ENCODE results near the gene BMX. TPM values are rescaled to one million over a fixed set of nuclear protein-coding genes. Genes with fewer than 3 reads are reported as not detected.

Gene BMX
- total and polyA plus RNA-seq, 10 of the 15 experiments (the other 5 are each of a cell fraction or from before 2014, with no cell fraction given): not detected

DNA sequence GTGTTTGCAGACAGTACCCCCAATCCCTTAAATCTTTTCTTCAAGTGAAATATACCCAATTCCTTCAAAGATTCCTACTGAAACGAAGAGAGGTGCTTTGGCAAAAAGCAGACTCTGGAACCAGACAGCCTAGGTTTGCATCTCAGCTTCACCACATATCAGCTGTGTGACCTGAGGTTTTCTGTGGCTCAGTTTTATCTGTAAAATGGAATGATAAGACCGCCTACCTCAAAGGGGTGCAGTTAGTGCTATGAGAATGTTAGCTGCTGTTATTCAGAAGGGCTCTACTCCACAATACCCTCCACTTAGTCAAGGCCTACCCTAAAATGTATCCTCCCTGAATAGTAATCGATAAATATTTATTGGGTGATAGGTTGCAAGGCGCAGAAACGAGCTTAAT lies 8.1 kb upstream of the BMX start:
- no peaks in the 10 kb centered on the region for H3K79me2 ChIP-seq (ENCODE audit: control insufficient read depth, insufficient read depth, low read length)
- no TSS peak for BruUV-seq (replicated peaks)
- no peak; the same call in 2 of the 3 replicates for ATAC-seq
- H3K4me2 ChIP-seq (ENCODE audit: control insufficient read depth, insufficient read depth): peak overlapping the region; percentile 66
- ChIA-PET RAD21 (ENCODE audit: unreplicated experiment) (interaction anchor here (1.0 to 1.9 kb wide), 3 partner anchors 11 to 22 kb away, joined by 3 to 10 read pairs (median 7); no protein-coding TSS in a partner anchor), SMC1A (ENCODE audit: uncharacterized antibody, unreplicated experiment) (interaction anchor here (1.7 to 4.4 kb wide), 3 partner anchors 18 to 25 kb away, joined by 7 to 12 read pairs (median 7); no protein-coding TSS in a partner anchor), CTCF (interaction anchor here (0.8 to 2.3 kb wide), 9 partner anchors 11 to 231 kb away, joined by 3 to 13 read pairs (median 4); no protein-coding TSS in a partner anchor), POLR2A (interaction anchor here (1.5 kb wide), 1 partner anchor 11 kb away, joined by 3 read pairs; no protein-coding TSS in a partner anchor)
- peak overlapping the region; percentile 80 for H2AFZ ChIP-seq (ENCODE audit: control insufficient read depth, low read depth, low read length)
- FAIRE-seq: no peak
- H3K9ac ChIP-seq (ENCODE audit: control insufficient read depth, insufficient read depth, low read length): peak overlapping the region; percentile 65; the same call in 1 of the 2 replicates
- TF ChIP-seq ZBED1 (IDR thresholded peaks at IDR 0.05; ENCODE audit: borderline replicate concordance) (no peak), CEBPB (IDR thresholded peaks at IDR 0.05; ENCODE audit: borderline replicate concordance in 1 of 2, low read depth in 2 of 2, low read length in 2 of 2) (no peak), SMC3 (IDR thresholded peaks at IDR 0.05; ENCODE audit: borderline replicate concordance, low read length) (no peak), POU2F2 (IDR thresholded peaks at IDR 0.05; ENCODE audit: borderline replicate concordance, low read depth, low read length) (no peak), JUND (IDR thresholded peaks at IDR 0.05; ENCODE audit: low read depth, low read length) (no peak), SP1 (IDR thresholded peaks at IDR 0.05; ENCODE audit: low read depth, low read length) (no peak), CREB1 (IDR thresholded peaks at IDR 0.05; ENCODE audit: low read depth) (no peak), EGR1 (IDR thresholded peaks at IDR 0.05; ENCODE audit: borderline replicate concordance in 1 of 2, low read depth in 2 of 2, low read length in 2 of 2) (no peak), E2F4 (IDR thresholded peaks at IDR 0.05; ENCODE audit: low read depth, low read length) (no peak), ESRRA (IDR thresholded peaks at IDR 0.05; ENCODE audit: low read length) (no peak), RB1 (IDR thresholded peaks at IDR 0.05; ENCODE audit: borderline replicate concordance) (no peak), PAX8 (IDR thresholded peaks at IDR 0.05) (no peak), CHD2 (IDR thresholded peaks at IDR 0.05; ENCODE audit: borderline replicate concordance, low read depth, low read length) (no peak), NKRF (conservative IDR thresholded peaks at IDR 0.05) (no peak), GATAD2B (conservative IDR thresholded peaks at IDR 0.05; ENCODE audit: low read depth) (no peak), ETV6 (conservative IDR thresholded peaks at IDR 0.05 in 1 of 2, IDR thresholded peaks at IDR 0.05 in 1 of 2; ENCODE audit: borderline replicate concordance in 1 of 2, low read depth in 1 of 2) (no peak), ZNF207 (IDR thresholded peaks at IDR 0.05; ENCODE audit: borderline replicate concordance) (no peak), KDM1A (IDR thresholded peaks at IDR 0.05; ENCODE audit: borderline replicate concordance) (no peak)
- TF ChIP-seq, protein P1, sequence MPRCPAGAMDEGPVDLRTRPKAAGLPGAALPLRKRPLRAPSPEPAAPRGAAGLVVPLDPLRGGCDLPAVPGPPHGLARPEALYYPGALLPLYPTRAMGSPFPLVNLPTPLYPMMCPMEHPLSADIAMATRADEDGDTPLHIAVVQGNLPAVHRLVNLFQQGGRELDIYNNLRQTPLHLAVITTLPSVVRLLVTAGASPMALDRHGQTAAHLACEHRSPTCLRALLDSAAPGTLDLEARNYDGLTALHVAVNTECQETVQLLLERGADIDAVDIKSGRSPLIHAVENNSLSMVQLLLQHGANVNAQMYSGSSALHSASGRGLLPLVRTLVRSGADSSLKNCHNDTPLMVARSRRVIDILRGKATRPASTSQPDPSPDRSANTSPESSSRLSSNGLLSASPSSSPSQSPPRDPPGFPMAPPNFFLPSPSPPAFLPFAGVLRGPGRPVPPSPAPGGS (IDR thresholded peaks at IDR 0.05; ENCODE audit: borderline replicate concordance, insufficient read depth, low read depth, low read length, poor library complexity, severe bottlenecking): no peak
- H3K4me3 ChIP-seq: peak overlapping the region; percentile 48
- WGBS (ENCODE audit: insufficient coverage, insufficient replicate concordance, low lambda C conversion rate, missing lambda C conversion rate): 43% methylated on average over 5 of the region's 5 CpGs
- no peak for DNase-seq (ENCODE audit: low read depth, low spot score)
- H3K27ac ChIP-seq (ENCODE audit: control insufficient read depth, insufficient read depth): peak overlapping the region; percentile 52
- no peaks in the 10 kb centered on the region for H3K36me3 ChIP-seq (ENCODE audit: control insufficient read depth in 2 of 2, insufficient read depth in 2 of 2, low read length in 1 of 2)
- H3K4me1 ChIP-seq (ENCODE audit: control insufficient read depth, insufficient read depth, low read length): no peaks in the 10 kb centered on the region
- in situ Hi-C loops (cut with MboI) (no loop called here), intact Hi-C loops (cut with micrococcal nuclease; ENCODE audit: unreplicated experiment) (loop anchor here (10.0 kb wide), 1 partner anchor 182 kb away; no protein-coding TSS in a partner anchor)
- H4K20me1 ChIP-seq (ENCODE audit: control insufficient read depth, insufficient read depth): no peaks in the 10 kb centered on the region; the same call in 1 of the 2 replicates
- H3K27me3 ChIP-seq (replicated peaks in 1 of 2; ENCODE audit: control insufficient read depth in 2 of 2, insufficient read depth in 2 of 2, low read length in 1 of 2): no peaks in the 10 kb centered on the region
- H3K9me3 ChIP-seq (replicated peaks; ENCODE audit: control insufficient read depth, insufficient read depth, low read length): no peaks in the 10 kb centered on the region
